ENCODE data around the gene ZNF646. TPM values are rescaled to one million over a fixed set of nuclear protein-coding genes. Genes with fewer than 3 reads are reported as not detected.

The ZNF646 gene
- polyA plus RNA-seq, 3 donors = 0.46 to 6.5 (median 3.0) TPM

DNA sequence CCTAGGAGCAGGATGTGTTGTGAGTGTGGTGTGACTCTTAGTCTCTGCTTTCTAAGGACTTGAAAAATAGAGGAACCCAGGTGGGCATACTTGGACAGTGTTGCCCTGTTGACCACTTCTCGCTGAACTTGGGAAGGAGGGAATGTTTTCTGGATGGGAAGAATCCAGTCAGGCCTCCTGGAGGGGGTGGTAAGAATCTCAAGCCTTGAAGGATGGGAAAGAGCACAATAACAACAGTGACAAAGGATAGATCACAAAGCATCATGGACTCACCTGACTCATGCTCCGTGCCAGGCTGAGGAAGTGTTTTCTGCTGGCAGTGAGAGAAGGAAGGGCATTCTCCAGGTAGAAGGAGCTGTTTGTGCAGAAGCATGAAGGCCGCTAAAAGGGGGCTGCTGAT lies 51.6 kb downstream of the ZNF646 start:
- no peak overlapping the region for H3K4me2 ChIP-seq (replicated peaks; ENCODE audit: extremely low read depth, low read length, poor library complexity, severe bottlenecking)
- H3K36me3 ChIP-seq (replicated peaks in 1 of 2; ENCODE audit: control insufficient read depth in 1 of 2, insufficient read depth in 2 of 2, low read length in 2 of 2) = peaks cover 22 to 65% of the 10 kb centered on the region in 2 donors
- H3K9me3 ChIP-seq (replicated peaks in 1 of 2; ENCODE audit: control insufficient read depth in 1 of 2, insufficient read depth in 1 of 2, low read length in 2 of 2) = no peaks in the 10 kb centered on the region
- WGBS (ENCODE audit: insufficient coverage) = 100% methylated on average over 2 of the region's 3 CpGs
- Mint-ChIP-seq H3K27ac (peak overlapping the region; percentile 81 to 100 (median 88)), H3K4me1 (peaks cover 55% of the 10 kb centered on the region), H3K36me3 (peaks cover 57 to 75% of the 10 kb centered on the region in 2 donors), H3K27me3 (ENCODE audit: low read depth in 3 of 3) (peaks cover 0 to 3% (median 0%) of the 10 kb centered on the region in 3 donors), H3K4me3 (no peak overlapping the region), H3K9me3 (peaks cover 0 to 2% (median 0%) of the 10 kb centered on the region in 7 donors)
- no peak overlapping the region for H3K4me3 ChIP-seq (replicated peaks in 1 of 3; ENCODE audit: low read depth in 2 of 3, low read length in 3 of 3)
- intact Hi-C loops (cut with micrococcal nuclease) = no loop called here
- no peaks in the 10 kb centered on the region for H4K20me1 ChIP-seq (ENCODE audit: insufficient read depth, low read length)
- peak in 1 of 3 donors; percentile 5 for DNase-seq
- H3K9ac ChIP-seq (ENCODE audit: insufficient read depth, low read length, poor library complexity, severe bottlenecking) = no peak overlapping the region
- peaks cover 13% of the 10 kb centered on the region for H3K79me2 ChIP-seq (ENCODE audit: insufficient read depth, low read length)
- no peak overlapping the region for H2AFZ ChIP-seq (ENCODE audit: insufficient read depth, low read depth, low read length, poor library complexity, severe bottlenecking)
- peak overlapping the region; percentile 62 to 99 for H3K27ac ChIP-seq (ENCODE audit: low read depth in 1 of 2, low read length in 2 of 2)
- TF ChIP-seq CTCF (IDR thresholded peaks at IDR 0.05) = no peak
- peaks cover 49 to 52% of the 10 kb centered on the region in 2 donors for H3K4me1 ChIP-seq (ENCODE audit: control insufficient read depth in 1 of 2, insufficient read depth in 2 of 2, low read length in 2 of 2)
- H3K27me3 ChIP-seq (ENCODE audit: control insufficient read depth in 2 of 2, insufficient read depth in 2 of 2, low read length in 2 of 2) = no peaks in the 10 kb centered on the region

- H3K9me3 Mint-ChIP-seq = peaks cover 0 to 2% (median 0%) of the 10 kb centered on the region in 7 donors
- peak in 1 of 3 donors; percentile 4 for DNase-seq
These were observed 53.0 kb downstream of the ZNF646 start for GRCh38 chr16:31127182-31127581.

More at GRCh38 chr16:31127182-31127581, 53.0 kb downstream of the ZNF646 start:
- peak overlapping the region; percentile 98 to 100 (median 99) for H3K27ac Mint-ChIP-seq
- no peaks in the 10 kb centered on the region for H4K20me1 ChIP-seq (ENCODE audit: insufficient read depth, low read length)
- peaks cover 24 to 65% of the 10 kb centered on the region in 2 donors for H3K36me3 ChIP-seq (replicated peaks in 1 of 2; ENCODE audit: control insufficient read depth in 1 of 2, insufficient read depth in 2 of 2, low read length in 2 of 2)
- intact Hi-C loops (cut with micrococcal nuclease) = no loop called here
- H3K79me2 ChIP-seq (ENCODE audit: insufficient read depth, low read length) = peaks cover under 1% of the 10 kb centered on the region
- 95% methylated on average over 13 of the region's 13 CpGs for WGBS (ENCODE audit: insufficient coverage)
- H2AFZ ChIP-seq (ENCODE audit: insufficient read depth, low read depth, low read length, poor library complexity, severe bottlenecking) = no peak overlapping the region
- peak overlapping the region in 1 of 3 experiments; percentile 32 for H3K4me3 ChIP-seq (replicated peaks in 1 of 3; ENCODE audit: low read depth in 2 of 3, low read length in 3 of 3)
- peaks cover 52 to 60% of the 10 kb centered on the region in 2 donors for H3K4me1 ChIP-seq (ENCODE audit: control insufficient read depth in 1 of 2, insufficient read depth in 2 of 2, low read length in 2 of 2)
- H3K27ac ChIP-seq (ENCODE audit: low read depth in 1 of 2, low read length in 2 of 2) = peak overlapping the region; percentile 99
- TF ChIP-seq CTCF (IDR thresholded peaks at IDR 0.05) = no peak
- H3K27me3 ChIP-seq (ENCODE audit: control insufficient read depth in 2 of 2, insufficient read depth in 2 of 2, low read length in 2 of 2) = no peaks in the 10 kb centered on the region
- peaks cover 58% of the 10 kb centered on the region for H3K4me1 Mint-ChIP-seq
- peak overlapping the region; percentile 86 for H3K9ac ChIP-seq (ENCODE audit: insufficient read depth, low read length, poor library complexity, severe bottlenecking)
- H3K27me3 Mint-ChIP-seq (ENCODE audit: low read depth in 3 of 3) = peaks cover 0 to 3% (median 0%) of the 10 kb centered on the region in 3 donors
- no peak overlapping the region for H3K4me3 Mint-ChIP-seq
- no peaks in the 10 kb centered on the region for H3K9me3 ChIP-seq (replicated peaks in 1 of 2; ENCODE audit: control insufficient read depth in 1 of 2, insufficient read depth in 1 of 2, low read length in 2 of 2)
- H3K4me2 ChIP-seq (replicated peaks; ENCODE audit: extremely low read depth, low read length, poor library complexity, severe bottlenecking) = no peak overlapping the region
- H3K36me3 Mint-ChIP-seq = peaks cover 55 to 75% of the 10 kb centered on the region in 2 donors
